GM18526 (cell line): ENCODE data around the gene PCP4.

Experiments
- POLR2A ChIP-seq: IDR thresholded peaks from 3 replicates; pipeline ENCODE4 v1.6.1; 2011; ENCODE audit not compliant: insufficient read length; ENCODE audit errors: extremely low read depth

The PCP4 gene

GRCh38 chr21:39867198-39867650 lies at the start of gene PCP4:
TSS of gene PCP4 (plus strand) at chr21:39867438. CDS start at chr21:39867502, 64 bp downstream.
- TF ChIP-seq POLR2A, result no peak

- TF ChIP-seq POLR2A, result no peak
Observed at GRCh38 chr21:39818557-39818956, 48.7 kb upstream of the PCP4 start.

- TF ChIP-seq POLR2A, result no peak
Observed at GRCh38 chr21:39822042-39822441, 45.2 kb upstream of the PCP4 start.

- no peak for TF ChIP-seq POLR2A
Observed at GRCh38 chr21:39825250-39825649, 42.0 kb upstream of the PCP4 start.

GRCh38 chr21:39834543-39834942 lies 32.7 kb upstream of the PCP4 start:
- no peak for TF ChIP-seq POLR2A

GRCh38 chr21:39837861-39838359 lies 29.3 kb upstream of the PCP4 start:
- no peak for TF ChIP-seq POLR2A

GRCh38 chr21:39840373-39841097 lies 26.7 kb upstream of the PCP4 start:
- TF ChIP-seq POLR2A, result no peak

- no peak for TF ChIP-seq POLR2A
Observed at GRCh38 chr21:39842741-39843459, 24.3 kb upstream of the PCP4 start.

- TF ChIP-seq POLR2A, result no peak
Observed at GRCh38 chr21:39843483-39843882, 23.8 kb upstream of the PCP4 start.

- no peak for TF ChIP-seq POLR2A
Observed at GRCh38 chr21:39843916-39844315, 23.3 kb upstream of the PCP4 start.

GRCh38 chr21:39845571-39846130 lies 21.6 kb upstream of the PCP4 start:
- no peak for TF ChIP-seq POLR2A

GRCh38 chr21:39847877-39848276 lies 19.4 kb upstream of the PCP4 start:
- TF ChIP-seq POLR2A, result no peak

GRCh38 chr21:39849014-39849655 lies 18.1 kb upstream of the PCP4 start:
- no peak for TF ChIP-seq POLR2A

- no peak for TF ChIP-seq POLR2A
Observed at GRCh38 chr21:39850333-39850732, 16.9 kb upstream of the PCP4 start.

GRCh38 chr21:39851002-39851618 lies 16.1 kb upstream of the PCP4 start:
- no peak for TF ChIP-seq POLR2A
